OCI-LY3 (cell line): Measurements from ENCODE around the gene PPP2CA.

ENCODE experiments used
- EZH2phosphoT487 ChIP-seq: fragments of 200-600 bp; shearing (Covaris generic); IDR thresholded peaks from 2 replicates; pipeline ENCODE4 v1.6.1; 2018; ENCODE audit warnings: antibody characterized with exemption, mixed run types, low read depth
- TF ChIP-seq, protein P1 (sequence below): fragments of 200-600, 300-600 bp; sonication (generic); IDR thresholded peaks from 2 replicates; pipeline ENCODE4 v1.5.1; 2014; ENCODE audit warnings: antibody characterized with exemption, low read length, low read depth

DNA sequence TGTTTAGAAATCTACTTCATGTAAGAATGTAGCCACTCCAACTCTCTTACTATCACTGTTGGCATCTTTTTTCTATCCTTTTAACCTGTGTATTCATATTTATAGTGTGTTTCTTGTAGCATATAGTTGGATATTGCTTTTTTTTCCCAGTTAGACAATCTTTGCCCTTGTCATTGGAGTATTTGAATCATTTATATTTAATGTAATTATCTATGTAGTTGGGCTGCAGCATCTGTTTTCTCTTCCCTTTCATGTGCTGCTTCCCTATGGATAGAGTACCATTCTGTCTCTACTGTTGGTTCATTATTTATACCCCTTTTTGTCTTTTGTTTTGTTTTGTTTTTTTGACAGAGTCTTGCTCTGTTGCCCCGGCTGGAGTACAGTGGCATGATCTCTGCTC is 45.2 kb upstream of the PPP2CA start:
- TF ChIP-seq, protein P1, sequence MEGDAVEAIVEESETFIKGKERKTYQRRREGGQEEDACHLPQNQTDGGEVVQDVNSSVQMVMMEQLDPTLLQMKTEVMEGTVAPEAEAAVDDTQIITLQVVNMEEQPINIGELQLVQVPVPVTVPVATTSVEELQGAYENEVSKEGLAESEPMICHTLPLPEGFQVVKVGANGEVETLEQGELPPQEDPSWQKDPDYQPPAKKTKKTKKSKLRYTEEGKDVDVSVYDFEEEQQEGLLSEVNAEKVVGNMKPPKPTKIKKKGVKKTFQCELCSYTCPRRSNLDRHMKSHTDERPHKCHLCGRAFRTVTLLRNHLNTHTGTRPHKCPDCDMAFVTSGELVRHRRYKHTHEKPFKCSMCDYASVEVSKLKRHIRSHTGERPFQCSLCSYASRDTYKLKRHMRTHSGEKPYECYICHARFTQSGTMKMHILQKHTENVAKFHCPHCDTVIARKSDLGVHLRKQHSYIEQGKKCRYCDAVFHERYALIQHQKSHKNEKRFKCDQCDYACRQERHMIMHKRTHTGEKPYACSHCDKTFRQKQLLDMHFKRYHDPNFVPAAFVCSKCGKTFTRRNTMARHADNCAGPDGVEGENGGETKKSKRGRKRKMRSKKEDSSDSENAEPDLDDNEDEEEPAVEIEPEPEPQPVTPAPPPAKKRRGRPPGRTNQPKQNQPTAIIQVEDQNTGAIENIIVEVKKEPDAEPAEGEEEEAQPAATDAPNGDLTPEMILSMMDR, result no peak
- TF ChIP-seq EZH2phosphoT487, result no peak
